Measurements from ENCODE around the gene WDR64. TPM values are rescaled to one million over a fixed set of nuclear protein-coding genes. Genes with fewer than 3 reads are reported as not detected.

Gene WDR64
- total RNA-seq, 1 donor from 2014 or later, result not detected

- no peak overlapping the region for H3K4me3 ChIP-seq
- no peaks in the 10 kb centered on the region for H3K9me3 ChIP-seq (replicated peaks)
- intact Hi-C loops (cut with micrococcal nuclease), result no loop called here
- H3K27me3 ChIP-seq (ENCODE audit: low read depth), result peaks cover 14% of the 10 kb centered on the region
- H3K4me1 ChIP-seq, result no peaks in the 10 kb centered on the region
- H3K36me3 ChIP-seq, result no peaks in the 10 kb centered on the region
- DNase-seq, result no peak
- no peak overlapping the region for H3K27ac ChIP-seq (replicated peaks)
- no peak for TF ChIP-seq CTCF (IDR thresholded peaks at IDR 0.05; ENCODE audit: borderline replicate concordance)
Measured at GRCh38 chr1:241773991-241774390, 121.9 kb downstream of the WDR64 start.

GRCh38 chr1:241775021-241775420 is 122.9 kb downstream of the WDR64 start:
- H3K9me3 ChIP-seq (replicated peaks), result no peaks in the 10 kb centered on the region
- intact Hi-C loops (cut with micrococcal nuclease), result no loop called here
- H3K4me3 ChIP-seq, result no peak overlapping the region
- DNase-seq, result no peak
- no peak overlapping the region for H3K27ac ChIP-seq (replicated peaks)
- peaks cover 14% of the 10 kb centered on the region for H3K27me3 ChIP-seq (ENCODE audit: low read depth)
- TF ChIP-seq CTCF (IDR thresholded peaks at IDR 0.05; ENCODE audit: borderline replicate concordance), result no peak
- H3K36me3 ChIP-seq, result no peaks in the 10 kb centered on the region
- H3K4me1 ChIP-seq, result no peaks in the 10 kb centered on the region

GRCh38 chr1:241776911-241777310 is 124.8 kb downstream of the WDR64 start:
- DNase-seq, result no peak
- H3K4me3 ChIP-seq, result no peak overlapping the region
- no peaks in the 10 kb centered on the region for H3K36me3 ChIP-seq
- intact Hi-C loops (cut with micrococcal nuclease), result no loop called here
- no peaks in the 10 kb centered on the region for H3K4me1 ChIP-seq
- H3K27me3 ChIP-seq (ENCODE audit: low read depth), result peaks cover 14% of the 10 kb centered on the region
- no peaks in the 10 kb centered on the region for H3K9me3 ChIP-seq (replicated peaks)
- H3K27ac ChIP-seq (replicated peaks), result no peak overlapping the region
- TF ChIP-seq CTCF (IDR thresholded peaks at IDR 0.05; ENCODE audit: borderline replicate concordance), result no peak

- Histone ChIP-seq H3K27me3 (ENCODE audit: low read depth) (peaks cover 13% of the 10 kb centered on the region), H3K36me3 (no peaks in the 10 kb centered on the region), H3K9me3 (replicated peaks) (no peaks in the 10 kb centered on the region), H3K27ac (replicated peaks) (no peak overlapping the region), H3K4me1 (no peaks in the 10 kb centered on the region), H3K4me3 (no peak overlapping the region)
- no peak for DNase-seq
- no peak for TF ChIP-seq CTCF (IDR thresholded peaks at IDR 0.05; ENCODE audit: borderline replicate concordance)
- intact Hi-C loops (cut with micrococcal nuclease), result no loop called here
Measured at GRCh38 chr1:241778117-241778516, 126.0 kb downstream of the WDR64 start.

- intact Hi-C loops (cut with micrococcal nuclease), result no loop called here
- TF ChIP-seq CTCF (IDR thresholded peaks at IDR 0.05; ENCODE audit: borderline replicate concordance), result no peak
Measured at GRCh38 chr1:241779897-241780296, 127.8 kb downstream of the WDR64 start.

GRCh38 chr1:241782396-241782795 is 130.3 kb downstream of the WDR64 start:
- Histone ChIP-seq H3K9me3 (replicated peaks) (no peaks in the 10 kb centered on the region), H3K4me3 (no peak overlapping the region), H3K27ac (replicated peaks) (no peak overlapping the region), H3K27me3 (ENCODE audit: low read depth) (peaks cover 8% of the 10 kb centered on the region), H3K4me1 (no peaks in the 10 kb centered on the region), H3K36me3 (no peaks in the 10 kb centered on the region)
- intact Hi-C loops (cut with micrococcal nuclease), result no loop called here
- no peak for DNase-seq
- TF ChIP-seq CTCF (IDR thresholded peaks at IDR 0.05; ENCODE audit: borderline replicate concordance), result no peak

More at GRCh38 chr1:241779897-241780296, 127.8 kb downstream of the WDR64 start:
- H3K4me3 ChIP-seq, result no peak overlapping the region
- H3K4me1 ChIP-seq, result no peaks in the 10 kb centered on the region
- DNase-seq, result no peak
- H3K9me3 ChIP-seq (replicated peaks), result no peaks in the 10 kb centered on the region
- peaks cover 8% of the 10 kb centered on the region for H3K27me3 ChIP-seq (ENCODE audit: low read depth)
- H3K27ac ChIP-seq (replicated peaks), result no peak overlapping the region
- no peaks in the 10 kb centered on the region for H3K36me3 ChIP-seq
